HuH-7 (cell line): ENCODE measurements around the gene PCMTD2.

Source experiments
- DNase-seq: peaks from one replicate; pipeline ENCODE4 v3.0.0; 2011; ENCODE audit warnings: low spot score

PCMTD2 gene

GRCh38 chr20:64238851-64239387, 16.6 kb upstream of the PCMTD2 start:
- no peak for DNase-seq

- no peak for DNase-seq
These were observed 15.9 kb upstream of the PCMTD2 start for GRCh38 chr20:64239449-64240242.

GRCh38 chr20:64240243-64241015, 15.1 kb upstream of the PCMTD2 start:
- no peak for DNase-seq

- DNase-seq, result no peak
These were observed 14.5 kb upstream of the PCMTD2 start for GRCh38 chr20:64241061-64241460.

- DNase-seq, result no peak
These were observed 13.3 kb upstream of the PCMTD2 start for GRCh38 chr20:64242003-64242796.

- no peak for DNase-seq
These were observed 12.6 kb upstream of the PCMTD2 start for GRCh38 chr20:64242797-64243475.

- no peak for DNase-seq
These were observed 11.2 kb upstream of the PCMTD2 start for GRCh38 chr20:64244281-64244805.

GRCh38 chr20:64244870-64245603, 10.5 kb upstream of the PCMTD2 start:
- no peak for DNase-seq

- DNase-seq, result no peak
These were observed 9.6 kb upstream of the PCMTD2 start for GRCh38 chr20:64245746-64246595.

- no peak for DNase-seq
These were observed 8.8 kb upstream of the PCMTD2 start for GRCh38 chr20:64246616-64247306.

- DNase-seq, result no peak
These were observed 8.3 kb upstream of the PCMTD2 start for GRCh38 chr20:64247307-64247618.

GRCh38 chr20:64247970-64248841, 7.3 kb upstream of the PCMTD2 start:
- DNase-seq, result no peak

GRCh38 chr20:64250027-64250426, 5.5 kb upstream of the PCMTD2 start:
- DNase-seq, result no peak

- no peak for DNase-seq
These were observed 2.6 kb upstream of the PCMTD2 start for GRCh38 chr20:64253000-64253383.

- no peak for DNase-seq
These were observed 2.1 kb upstream of the PCMTD2 start for GRCh38 chr20:64253443-64253842.

- no peak for DNase-seq
These were observed 1.4 kb upstream of the PCMTD2 start for GRCh38 chr20:64254156-64254555.

- DNase-seq, result no peak
These were observed 782 bp upstream of the PCMTD2 start for GRCh38 chr20:64254571-64255360.
